Measurements from ENCODE around the gene AGO3.

The AGO3 gene

DNA sequence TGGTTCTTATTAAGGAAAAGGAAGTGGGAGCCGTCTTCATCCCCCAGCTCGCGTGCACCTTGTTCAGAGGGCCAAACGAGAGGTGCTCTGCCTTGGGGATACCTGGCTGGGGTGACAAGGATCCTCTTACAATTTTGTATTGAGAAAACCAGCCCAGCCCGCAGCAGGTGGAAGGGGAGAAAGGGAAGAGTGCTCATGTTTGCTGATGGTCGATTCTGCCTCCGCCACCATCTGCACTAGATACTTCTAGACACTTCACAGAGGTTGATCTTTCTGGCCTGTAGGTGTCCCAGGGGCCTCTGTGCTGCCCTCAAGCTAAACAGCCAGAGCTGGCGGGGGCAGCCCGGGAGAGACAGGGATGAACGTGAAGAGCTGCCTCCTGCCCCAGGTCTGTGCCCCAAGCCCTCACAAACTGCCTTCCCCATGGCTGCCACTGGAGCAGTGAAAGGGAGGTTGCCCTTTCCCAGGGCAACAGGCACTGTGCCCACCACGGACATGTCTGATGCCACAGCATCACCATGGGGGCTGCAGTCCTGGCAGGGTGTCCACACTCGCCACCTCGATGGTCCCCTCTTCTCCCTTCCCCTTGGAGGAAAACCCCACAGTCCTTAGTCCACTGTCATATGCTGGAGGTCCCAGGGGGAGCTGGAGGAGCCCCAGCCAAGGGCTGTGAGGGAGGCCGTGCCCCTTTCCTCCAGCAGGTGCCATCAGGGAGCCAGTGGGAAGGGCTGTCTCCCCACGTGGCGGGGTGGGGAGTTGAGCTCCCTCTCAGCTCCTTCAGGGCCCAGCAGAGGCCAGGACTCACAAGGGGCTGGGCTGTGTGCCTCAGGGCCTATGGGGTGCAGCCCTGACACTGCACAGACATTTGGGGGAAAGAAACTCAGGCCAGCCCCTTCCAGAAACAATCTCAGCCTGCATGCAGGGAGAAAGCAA, 165.9 kb downstream of the AGO3 start:
- no peak for DNase-seq

DNA sequence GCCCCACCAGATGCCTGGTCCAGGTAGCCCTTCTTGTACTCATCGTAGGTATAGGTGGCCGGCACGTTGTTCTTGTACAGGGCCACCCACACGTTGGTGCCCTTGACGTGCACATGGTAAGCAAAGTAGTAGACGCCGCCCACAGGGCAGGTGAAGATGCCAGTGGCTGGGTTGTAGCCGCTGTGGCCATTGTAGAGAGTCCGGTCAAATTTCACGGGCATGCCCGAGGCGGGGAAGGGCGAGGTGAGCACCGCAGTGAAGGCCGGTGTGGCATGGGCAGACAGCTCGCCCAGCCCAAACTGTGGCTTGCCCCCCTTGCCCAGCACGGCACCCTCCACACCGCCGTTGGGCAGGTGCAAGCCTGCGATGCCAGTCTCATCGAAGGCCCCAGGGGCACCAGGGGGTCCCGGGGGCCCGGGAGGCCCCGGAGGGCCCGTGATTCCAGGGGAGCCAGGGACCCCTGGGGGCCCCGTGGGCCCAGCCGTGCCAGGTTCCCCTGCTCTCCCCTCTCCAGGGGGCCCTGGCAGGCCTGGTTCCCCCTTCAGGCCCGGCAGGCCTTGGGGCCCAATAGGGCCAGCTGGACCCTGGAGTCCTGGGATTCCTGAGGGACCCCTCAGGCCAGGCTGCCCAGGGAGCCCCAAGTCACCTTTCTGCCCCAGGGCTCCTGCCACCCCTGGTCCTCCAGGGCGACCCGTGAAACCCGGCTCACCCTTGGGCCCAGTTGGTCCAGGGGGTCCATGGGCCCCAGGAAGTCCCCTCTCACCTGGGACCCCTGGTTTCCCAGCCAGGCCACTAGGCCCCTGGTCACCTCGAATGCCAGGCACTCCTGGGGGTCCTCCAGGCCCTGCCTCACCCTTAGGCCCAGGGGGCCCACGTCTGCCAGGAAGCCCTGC, 167.0 kb downstream of the AGO3 start:
- no peak for DNase-seq

DNA sequence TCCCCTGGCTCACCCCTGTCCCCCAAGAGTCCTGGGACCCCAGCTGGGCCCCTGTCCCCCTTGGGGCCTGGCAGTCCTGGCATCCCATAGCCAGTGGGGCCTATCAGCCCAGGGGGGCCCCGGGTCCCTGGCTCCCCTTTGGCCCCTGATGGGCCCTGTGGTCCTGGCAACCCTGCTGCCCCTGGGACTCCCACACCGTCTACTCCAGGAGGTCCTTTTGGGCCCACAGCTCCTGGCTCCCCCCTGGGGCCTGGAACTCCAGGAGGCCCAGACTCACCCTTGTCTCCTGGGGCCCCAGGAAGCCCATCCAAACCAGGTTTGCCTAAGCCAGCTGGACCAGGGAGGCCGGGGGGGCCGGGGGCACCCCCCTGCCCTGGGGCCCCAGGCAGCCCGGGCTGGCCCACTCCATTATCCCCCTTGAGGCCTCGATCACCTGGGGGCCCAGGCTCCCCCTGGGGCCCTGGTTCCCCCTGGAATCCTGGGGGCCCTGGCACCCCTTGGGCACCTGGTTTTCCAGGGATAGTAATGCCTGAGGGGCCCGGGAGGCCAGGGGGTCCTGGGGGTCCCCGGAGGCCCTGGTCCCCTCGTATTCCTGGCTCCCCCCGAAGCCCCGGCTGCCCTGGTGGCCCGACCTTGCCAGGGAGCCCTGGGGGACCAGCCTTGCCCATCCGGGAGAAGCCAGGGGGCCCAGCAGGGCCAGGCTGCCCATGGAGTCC, 167.9 kb downstream of the AGO3 start:
- no peak for DNase-seq

DNA sequence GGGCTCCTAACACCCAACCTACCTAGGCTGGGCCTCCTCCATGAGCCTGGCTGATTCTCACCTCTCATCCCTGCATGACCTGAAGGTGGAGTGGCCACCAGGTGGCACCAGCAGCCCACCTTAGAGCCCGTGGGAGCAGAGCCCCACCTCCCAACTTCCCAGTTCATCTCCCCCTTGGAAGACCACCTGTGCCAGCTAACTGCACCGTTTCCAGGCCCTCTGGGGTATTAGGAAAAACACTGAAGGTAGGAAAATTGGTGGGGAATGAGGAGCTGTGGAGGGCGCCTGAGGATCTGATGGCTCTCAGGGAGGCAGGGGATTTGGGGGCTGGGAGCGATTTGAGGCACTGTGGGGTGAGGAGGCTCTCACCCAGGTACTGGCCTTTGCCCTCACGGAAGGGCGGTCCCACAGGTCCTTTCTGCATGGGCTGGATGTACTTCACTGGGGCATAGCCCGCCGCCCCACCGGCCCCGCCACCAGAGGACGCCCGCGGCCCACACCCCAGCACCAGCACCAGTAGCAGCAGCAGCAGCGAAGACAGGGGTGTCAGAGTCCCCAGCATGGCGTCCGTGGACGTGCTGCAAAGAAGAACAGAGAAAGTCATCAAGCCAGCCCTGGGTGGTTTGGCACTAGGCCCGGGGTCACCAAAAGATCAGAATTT, 168.9 kb downstream of the AGO3 start:
- peak; percentile 49 for DNase-seq

DNA sequence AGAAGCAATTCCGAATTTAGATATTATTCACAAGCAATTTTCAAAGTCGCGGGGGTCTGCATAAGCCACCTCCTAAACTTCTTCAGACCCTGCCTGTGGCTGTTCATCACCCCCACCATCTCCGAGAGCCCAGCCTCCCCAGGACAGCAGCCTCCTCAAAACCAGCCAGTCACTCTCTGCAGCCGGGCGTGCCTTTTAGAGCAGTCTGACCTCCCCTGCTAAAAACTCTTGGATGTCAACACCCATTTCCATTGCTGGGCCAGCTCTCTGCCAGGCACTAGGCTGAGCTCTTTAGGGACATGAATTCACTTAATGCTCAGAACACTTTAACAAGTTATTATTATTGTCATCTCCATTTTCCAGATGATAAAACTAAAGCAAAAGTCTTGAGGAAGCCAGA, 169.5 kb downstream of the AGO3 start:
- no peak for DNase-seq

DNA sequence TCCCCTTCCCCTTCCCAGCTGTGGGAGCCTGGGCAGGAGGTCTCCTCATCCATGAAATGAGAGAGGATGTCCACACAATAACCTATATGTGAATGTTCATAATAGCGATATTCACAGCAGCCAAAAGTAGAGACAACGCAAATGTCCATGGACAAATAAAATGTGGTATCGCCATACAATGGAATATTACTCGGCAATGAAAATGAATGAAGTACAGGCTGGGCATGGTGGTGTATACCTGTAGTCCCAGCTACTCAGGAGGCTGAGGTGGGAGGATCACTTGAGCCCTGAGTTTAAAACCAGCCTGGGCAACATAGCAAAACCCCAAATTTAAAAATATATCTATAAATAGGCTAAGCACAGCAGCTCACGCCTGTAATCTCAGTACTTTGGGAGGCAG, 170.6 kb downstream of the AGO3 start:
- no peak for DNase-seq

DNA sequence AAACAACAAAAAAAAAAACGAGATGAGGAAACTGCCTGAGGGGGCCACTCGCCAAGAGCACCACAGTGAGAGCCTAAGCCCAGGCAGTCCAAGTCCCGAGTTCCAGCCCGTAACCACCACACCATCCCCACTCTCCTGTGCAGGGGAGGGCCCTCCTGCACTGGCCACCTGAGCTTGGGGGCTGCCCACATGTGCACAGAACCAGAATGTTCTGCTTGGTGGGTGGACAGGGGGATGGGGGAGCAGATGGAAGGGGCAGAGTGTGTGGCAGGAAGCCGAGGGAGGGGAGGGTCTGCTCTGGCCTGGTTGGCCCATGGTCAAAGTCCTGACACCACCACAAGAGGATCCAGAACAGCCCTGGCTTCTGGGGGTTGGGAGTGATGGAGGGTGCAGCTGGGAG, 175.4 kb downstream of the AGO3 start:
- DNase-seq, result no peak

DNA sequence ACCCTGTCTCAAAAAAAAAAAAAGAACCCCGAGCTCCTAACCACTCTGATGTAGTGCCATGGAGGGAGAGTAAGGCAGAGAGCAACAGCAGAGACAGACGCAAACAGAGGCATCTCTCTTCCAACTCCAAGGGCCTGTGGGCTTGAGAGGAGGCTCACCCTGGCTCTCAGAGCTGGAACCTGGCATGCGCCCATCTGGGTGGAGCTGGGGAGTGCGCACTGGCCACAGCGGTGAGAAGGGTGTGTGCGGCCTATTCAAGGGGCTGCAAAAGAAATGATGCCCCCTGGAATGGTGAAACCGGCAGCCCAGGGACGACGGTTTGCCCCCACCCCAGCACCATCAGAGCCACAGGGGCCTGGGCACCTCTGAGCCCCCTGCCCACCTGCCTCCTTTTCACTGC, 176.5 kb downstream of the AGO3 start:
- no peak for DNase-seq

DNA sequence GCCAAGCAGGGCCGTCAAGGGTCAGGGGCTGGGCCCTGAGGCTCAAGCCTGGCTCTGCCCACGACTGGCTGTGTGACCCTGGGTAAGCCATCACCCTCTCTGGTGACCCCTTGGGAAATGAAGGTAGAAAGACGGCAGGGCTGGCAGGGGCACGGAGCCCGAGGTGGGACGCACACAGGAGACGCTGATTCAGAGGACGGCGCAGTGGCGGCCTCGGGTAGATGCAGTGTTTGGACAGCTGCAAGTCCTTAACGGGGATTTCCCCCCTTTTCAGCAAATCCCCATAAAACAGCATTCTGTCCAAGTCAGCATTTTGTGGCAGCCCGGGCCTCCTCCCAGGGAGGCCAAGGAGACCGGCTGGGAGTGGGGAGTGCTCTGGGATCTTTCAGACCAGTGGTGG, 177.4 kb downstream of the AGO3 start:
- no peak for DNase-seq

DNA sequence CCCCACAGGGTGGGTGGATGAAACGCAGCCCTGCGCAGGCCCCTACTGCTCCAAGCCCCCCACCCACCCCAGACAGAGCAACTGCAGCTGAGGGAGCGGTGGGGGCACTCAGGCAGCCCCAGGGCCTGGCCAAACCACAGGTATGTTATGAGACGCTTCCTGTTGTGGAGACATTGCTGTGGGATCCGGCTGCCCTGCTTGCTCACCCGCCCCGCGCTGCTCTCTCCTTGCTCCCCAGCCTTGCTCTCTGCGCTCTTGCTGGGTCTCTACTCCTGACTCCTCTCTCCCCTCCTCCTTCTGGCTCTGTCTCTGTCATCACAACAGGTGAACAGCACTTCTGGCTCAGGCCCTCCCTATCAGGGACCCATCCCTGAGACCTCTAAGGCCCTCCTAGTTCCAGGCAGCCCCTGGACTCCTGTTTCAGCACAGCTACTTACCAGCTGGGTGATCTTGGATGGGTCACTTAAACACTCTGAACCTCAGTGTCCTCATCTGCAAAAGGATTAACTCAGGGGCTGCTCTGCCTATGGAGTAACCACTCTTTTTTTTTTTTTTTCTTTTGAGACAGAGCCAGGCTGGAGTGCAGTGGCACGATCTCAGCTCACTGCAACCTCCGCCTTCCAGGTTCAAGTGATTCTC, 178.3 kb downstream of the AGO3 start:
- no peak for DNase-seq

DNA sequence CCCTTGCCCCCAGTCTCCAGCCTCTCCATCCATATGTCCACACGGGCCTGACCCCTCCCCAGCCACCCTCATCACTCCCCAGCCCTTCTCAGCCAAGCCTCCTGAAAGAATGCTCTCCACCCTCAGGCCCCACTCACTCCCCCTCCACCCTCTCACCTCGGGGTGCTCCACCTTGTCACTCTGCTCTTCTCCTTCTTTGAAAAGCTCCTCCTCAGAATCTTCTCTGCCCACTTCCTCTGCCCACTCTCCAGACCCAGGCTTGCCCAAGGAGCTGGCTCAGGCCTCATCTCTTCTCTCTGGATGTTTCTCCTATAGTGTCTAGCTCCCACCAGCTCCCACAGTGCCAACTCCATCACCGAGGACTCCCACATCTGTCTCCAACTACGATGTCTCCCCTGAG, 180.2 kb downstream of the AGO3 start:
- DNase-seq, result no peak

DNA sequence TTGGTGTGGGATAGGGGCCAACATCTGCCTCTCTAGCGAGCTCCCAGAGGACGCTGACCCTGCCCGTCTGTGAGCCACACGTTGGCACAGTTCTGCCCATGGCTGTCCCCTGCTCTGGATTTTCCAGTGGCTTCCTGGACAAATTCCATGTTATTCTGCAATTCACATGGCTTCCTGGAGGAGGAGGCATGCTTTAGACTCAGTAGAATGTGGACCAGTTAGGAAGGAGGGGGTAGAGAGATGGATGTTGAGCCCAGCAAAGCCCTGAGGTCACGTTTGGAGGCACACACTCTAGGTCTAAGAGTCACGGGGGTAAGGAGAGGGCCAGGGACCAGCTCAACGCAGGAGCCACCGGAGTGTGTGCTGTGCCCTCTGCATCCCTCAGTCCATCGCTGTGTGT, 181.9 kb downstream of the AGO3 start:
- no peak for DNase-seq

DNA sequence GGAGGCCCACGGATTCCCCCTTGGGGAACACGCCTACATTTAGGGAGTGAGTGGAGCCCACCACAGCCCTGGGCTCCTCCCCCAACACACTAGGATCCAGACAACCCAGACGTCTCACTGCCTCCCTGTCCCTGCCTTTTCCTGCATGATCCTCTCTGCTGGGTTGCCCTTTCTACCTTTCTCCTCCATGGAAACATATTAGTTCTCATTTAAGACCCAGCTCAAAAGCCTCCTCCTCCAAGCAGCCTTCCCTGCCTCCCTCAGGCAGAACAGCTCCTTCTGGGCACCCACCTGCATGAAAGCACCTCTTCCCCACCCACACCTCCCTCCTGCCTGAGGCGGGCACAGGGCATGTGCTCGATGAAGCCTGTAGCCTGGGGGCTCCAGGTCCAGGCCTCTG, 183.5 kb downstream of the AGO3 start:
- no peak for DNase-seq

DNA sequence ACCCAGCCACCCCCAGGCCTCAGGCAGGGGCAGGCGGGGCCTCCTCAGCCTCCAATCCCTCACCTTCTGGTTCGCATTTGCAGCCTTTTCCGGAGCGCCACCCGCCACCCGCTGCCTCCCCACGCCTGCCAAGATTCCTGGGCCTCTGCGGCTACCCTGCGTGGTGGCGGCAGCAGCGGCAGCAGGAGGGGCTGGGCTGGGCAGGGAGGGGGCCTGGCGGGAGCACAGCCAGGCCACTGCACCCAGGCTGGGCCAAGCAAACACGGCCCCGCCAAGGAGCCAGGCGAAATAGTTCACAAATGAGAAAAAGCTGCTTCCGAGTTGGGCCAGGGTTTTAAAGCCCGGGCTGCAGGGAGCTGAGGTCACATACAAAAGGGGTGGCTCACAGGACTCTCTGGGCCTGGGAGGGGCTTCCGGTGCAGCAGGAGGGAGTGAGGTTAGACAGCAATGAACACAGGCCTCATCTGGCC, 184.3 kb downstream of the AGO3 start:
- no peak for DNase-seq

DNA sequence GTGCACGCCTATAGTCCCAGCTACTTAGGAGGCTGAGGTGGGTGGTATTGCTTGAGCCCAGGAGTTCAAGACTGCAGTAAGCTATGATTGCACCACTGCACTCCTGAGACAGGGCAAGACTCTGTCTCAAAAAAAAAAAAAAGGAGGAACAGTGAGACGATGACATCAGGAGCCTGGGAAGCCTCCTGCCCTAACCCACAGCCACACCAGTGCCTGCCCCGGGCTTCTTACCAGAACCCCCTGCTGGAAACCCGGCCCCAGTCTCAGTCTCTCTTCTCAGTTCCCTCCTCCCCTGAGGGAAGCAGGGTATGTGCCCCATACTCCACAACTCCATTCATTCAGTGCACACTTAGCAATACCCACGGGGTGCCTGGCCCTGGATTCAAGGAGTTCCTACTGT, 185.0 kb downstream of the AGO3 start:
- DNase-seq, result no peak

DNA sequence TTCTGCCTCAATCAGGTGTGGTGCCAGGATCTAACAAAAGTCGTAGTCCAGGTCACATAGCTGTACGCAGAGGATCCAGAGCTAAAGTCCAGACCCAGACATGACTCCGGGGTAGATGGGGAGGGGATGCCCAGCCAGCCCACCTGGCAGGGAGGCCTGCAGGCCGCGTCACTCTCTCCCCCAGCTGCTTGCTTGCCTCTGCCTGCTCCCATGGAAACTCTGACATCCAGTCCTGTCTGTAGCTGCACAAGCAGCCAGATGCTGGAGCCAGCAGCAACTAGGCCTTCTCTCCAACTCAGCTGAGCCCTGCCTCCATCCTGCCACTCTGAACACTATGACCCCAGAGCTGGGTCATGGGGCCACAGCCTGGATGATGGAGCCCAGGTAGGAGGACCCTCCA, 186.0 kb downstream of the AGO3 start:
- DNase-seq, result no peak

DNA sequence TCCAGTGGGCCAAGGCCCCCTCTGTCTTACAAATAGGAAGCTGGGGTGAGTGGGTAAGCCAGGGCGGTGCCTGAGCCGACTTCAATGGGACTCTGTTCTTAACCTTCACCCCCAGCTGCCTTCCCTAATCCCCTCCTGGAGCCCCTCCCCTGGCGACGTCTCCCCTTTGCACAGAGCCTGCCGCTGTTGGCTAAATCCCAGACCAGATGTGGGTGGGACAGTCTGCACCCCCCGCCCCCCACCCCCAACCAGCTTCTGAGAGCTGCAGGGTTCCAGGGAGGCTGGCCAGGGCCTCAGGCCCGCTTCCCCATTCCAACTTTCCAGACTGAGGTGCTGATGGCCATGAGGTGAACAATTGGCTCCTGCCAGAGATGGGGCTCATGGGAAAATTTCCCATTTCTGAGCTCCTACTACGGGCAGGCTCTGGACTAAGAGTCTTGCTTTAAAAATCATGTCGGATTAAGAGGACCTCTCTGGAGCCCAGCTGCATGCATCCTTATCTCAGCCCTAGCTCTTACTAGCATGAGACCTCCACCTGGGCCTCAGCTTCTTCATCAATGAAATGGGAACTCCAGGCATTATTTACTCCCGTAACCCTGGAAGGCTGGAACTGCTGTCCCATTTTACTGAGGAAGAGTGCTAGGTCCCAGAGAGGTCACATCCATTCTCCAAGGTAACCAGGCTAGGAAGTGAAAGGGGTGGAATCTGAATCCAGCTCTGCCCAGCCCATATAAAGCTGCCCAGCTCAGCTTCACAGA, 187.7 kb downstream of the AGO3 start:
- no peak for DNase-seq

DNA sequence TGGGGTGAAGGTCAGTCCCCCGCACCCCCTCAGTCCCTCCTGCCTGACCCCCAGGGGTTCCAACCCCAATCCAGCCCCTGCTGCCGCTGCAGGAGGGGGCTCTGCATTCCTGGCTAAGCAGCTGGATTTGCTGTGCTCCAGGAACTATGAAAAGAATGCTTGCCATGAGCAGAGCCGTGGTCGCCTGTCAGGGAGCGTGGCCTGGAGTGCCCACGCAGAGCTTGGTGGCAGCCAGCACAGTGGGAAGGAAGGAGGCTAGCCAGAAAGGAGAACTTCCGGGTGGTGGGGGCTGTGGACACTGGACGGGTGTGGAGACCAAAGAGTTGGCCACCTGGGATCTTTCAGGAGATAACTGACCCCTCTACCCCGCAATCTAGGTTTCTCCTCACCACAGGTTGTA, 188.6 kb downstream of the AGO3 start:
- no peak for DNase-seq

All from right kidney (tissue), 1 donor.